SU-DHL-6 (cell line): ENCODE data around the gene DNM1.

Experiments used
- H2AFZ ChIP-seq: fragments of 200-600 bp; sonication (generic); 2 replicates; pipeline ENCODE4 v1.6.1; 2014; ENCODE audit warnings: low read depth, mild to moderate bottlenecking, moderate library complexity, mixed read lengths, antibody characterized with exemption, low read length; ENCODE audit not compliant: severe bottlenecking
- H3F3A ChIP-seq: fragments of 200-600 bp; shearing (Covaris generic); 2 replicates; pipeline ENCODE4 v1.6.0; 2016; ENCODE audit warnings: antibody characterized with exemption, mild to moderate bottlenecking; ENCODE audit not compliant: insufficient read depth
- H3K27ac ChIP-seq: fragments of 200-600 bp; sonication (generic); 2 replicates; pipeline ENCODE4 v1.5.1; 2016; ENCODE audit warnings: low read depth, mild to moderate bottlenecking, low read length, moderate library complexity, mixed read lengths
- H3K27me3 ChIP-seq: fragments of 200-600 bp; sonication (generic), shearing (Covaris generic); 2 replicates; pipeline ENCODE4 v1.6.0; 2014; ENCODE audit warnings: mild to moderate bottlenecking, low read length
- H3K36me3 ChIP-seq: fragments of 200-600 bp; sonication (generic); 2 replicates; pipeline ENCODE4 v1.6.1; 2014; ENCODE audit warnings: mild to moderate bottlenecking, low read length, mixed read lengths
- H3K4me2 ChIP-seq: fragments of 300-600, 200-600 bp; shearing (Covaris generic), sonication (generic); 2 replicates; pipeline ENCODE4 v1.6.0; 2014; ENCODE audit warnings: low read length, low read depth, mild to moderate bottlenecking; ENCODE audit not compliant: poor library complexity, severe bottlenecking
- H3K4me3 ChIP-seq: fragments of 200-600 bp; sonication (generic); 2 replicates; pipeline ENCODE4 v1.5.1; 2014; ENCODE audit warnings: antibody characterized with exemption, low read length, mild to moderate bottlenecking, mixed read lengths; ENCODE audit not compliant: insufficient read depth, poor library complexity, severe bottlenecking
- H3K79me2 ChIP-seq: fragments of 200-600 bp; sonication (generic); 2 replicates; pipeline ENCODE4 v1.6.1; 2014; ENCODE audit warnings: mild to moderate bottlenecking, low read length, moderate library complexity; ENCODE audit not compliant: insufficient read depth
- H3K9ac ChIP-seq: fragments of 200-600 bp; sonication (generic); 2 replicates; pipeline ENCODE4 v1.7.0; 2014; ENCODE audit warnings: mild to moderate bottlenecking, low read length
- H3K9me2 ChIP-seq: fragments of 200-600 bp; sonication (generic); replicated peaks from 2 replicates; pipeline ENCODE4 v1.6.1; 2014; ENCODE audit warnings: low read length; ENCODE audit not compliant: insufficient read depth
- H3K9me3 ChIP-seq: fragments of 200-600 bp; sonication (generic); 2 replicates; pipeline ENCODE4 v1.6.1; 2014; ENCODE audit warnings: low read length, mixed read lengths; ENCODE audit not compliant: insufficient read depth
- H4K20me1 ChIP-seq: fragments of 200-600 bp; sonication (generic); 2 replicates; pipeline ENCODE4 v1.6.1; 2014; ENCODE audit warnings: low read depth, mild to moderate bottlenecking, antibody characterized with exemption, low read length, moderate library complexity, mixed read lengths
- CTCF ChIP-seq: fragments of 200-600 bp; sonication (generic); IDR thresholded peaks from one replicate; pipeline ENCODE4 v1.5.1; 2017; ENCODE audit warnings: antibody characterized with exemption, mild to moderate bottlenecking, low read length, moderate library complexity; ENCODE audit not compliant: insufficient read depth, poor library complexity, severe bottlenecking
- EZH2phosphoT487 ChIP-seq: fragments of 200-600 bp; sonication (generic), shearing (Covaris generic); conservative IDR thresholded peaks from 2 replicates; pipeline ENCODE4 v1.6.1; 2018; ENCODE audit warnings: mild to moderate bottlenecking, antibody characterized with exemption, low read length, moderate library complexity, mixed read lengths

DNM1 gene

GRCh38 chr9:128222026-128222425 lies 18.8 kb downstream of the DNM1 start:
- no peaks in the 10 kb centered on the region for H3K9me3 ChIP-seq
- no peaks in the 10 kb centered on the region for H4K20me1 ChIP-seq
- no peak overlapping the region for H3K4me3 ChIP-seq
- no peaks in the 10 kb centered on the region for H3F3A ChIP-seq
- H3K36me3 ChIP-seq, result no peaks in the 10 kb centered on the region
- H3K79me2 ChIP-seq, result no peaks in the 10 kb centered on the region
- TF ChIP-seq CTCF (no peak), EZH2phosphoT487 (no peak)
- H2AFZ ChIP-seq, result no peak overlapping the region
- no peak overlapping the region for H3K27ac ChIP-seq
- no peaks in the 10 kb centered on the region for H3K9me2 ChIP-seq
- no peak overlapping the region for H3K4me2 ChIP-seq
- no peaks in the 10 kb centered on the region for H3K27me3 ChIP-seq
- no peak overlapping the region for H3K9ac ChIP-seq

GRCh38 chr9:128222880-128223670 lies 19.9 kb downstream of the DNM1 start:
- no peak overlapping the region for H3K27ac ChIP-seq
- no peaks in the 10 kb centered on the region for H3K9me2 ChIP-seq
- no peak overlapping the region for H3K4me3 ChIP-seq
- H3K79me2 ChIP-seq, result no peaks in the 10 kb centered on the region
- H3K9ac ChIP-seq, result no peak overlapping the region
- no peaks in the 10 kb centered on the region for H3F3A ChIP-seq
- H4K20me1 ChIP-seq, result no peaks in the 10 kb centered on the region
- no peaks in the 10 kb centered on the region for H3K36me3 ChIP-seq
- H3K4me2 ChIP-seq, result no peak overlapping the region
- TF ChIP-seq EZH2phosphoT487 (no peak), CTCF (no peak)
- H3K9me3 ChIP-seq, result no peaks in the 10 kb centered on the region
- H3K27me3 ChIP-seq, result no peaks in the 10 kb centered on the region
- no peak overlapping the region for H2AFZ ChIP-seq

- no peaks in the 10 kb centered on the region for H3K9me3 ChIP-seq
- no peaks in the 10 kb centered on the region for H3F3A ChIP-seq
- TF ChIP-seq CTCF (no peak), EZH2phosphoT487 (no peak)
- no peak overlapping the region for H2AFZ ChIP-seq
- no peaks in the 10 kb centered on the region for H3K36me3 ChIP-seq
- no peaks in the 10 kb centered on the region for H3K27me3 ChIP-seq
- no peak overlapping the region for H3K4me3 ChIP-seq
- H3K27ac ChIP-seq, result no peak overlapping the region
- H3K9me2 ChIP-seq, result no peaks in the 10 kb centered on the region
- H3K4me2 ChIP-seq, result no peak overlapping the region
- H3K79me2 ChIP-seq, result no peaks in the 10 kb centered on the region
- no peak overlapping the region for H3K9ac ChIP-seq
- no peaks in the 10 kb centered on the region for H4K20me1 ChIP-seq
Measured at GRCh38 chr9:128224877-128225276, 21.7 kb downstream of the DNM1 start.
